Trophoblast cell (in vitro differentiated cells and primary cell): ENCODE results near the gene ELN.

Source experiments
- DNase-seq, 2 donors: peaks; one replicate each; pipeline ENCODE4 v3.0.0-alpha.2; 2016
- H2AFZ ChIP-seq: 2 replicates; pipeline ENCODE4 v1.6.1; 2013; ENCODE audit warnings: low read length, moderate library complexity, mild to moderate bottlenecking; ENCODE audit not compliant: insufficient read depth, poor library complexity
- H2AK5ac ChIP-seq: 2 replicates; pipeline ENCODE4 v1.6.1; 2013; ENCODE audit warnings: mild to moderate bottlenecking, low read length
- H2BK120ac ChIP-seq: 2 replicates; pipeline ENCODE4 v1.6.1; 2013; ENCODE audit warnings: low read length, mild to moderate bottlenecking, moderate library complexity; ENCODE audit not compliant: insufficient read depth, poor library complexity
- H2BK12ac ChIP-seq: 2 replicates; pipeline ENCODE4 v1.6.1; 2013; ENCODE audit warnings: mild to moderate bottlenecking, low read length, moderate library complexity
- H2BK5ac ChIP-seq: 2 replicates; pipeline ENCODE4 v1.6.1; 2013; ENCODE audit warnings: low read length, low read depth, moderate library complexity, mild to moderate bottlenecking; ENCODE audit not compliant: poor library complexity
- H3K14ac ChIP-seq: 2 replicates; pipeline ENCODE4 v1.6.1; 2013; ENCODE audit warnings: mild to moderate bottlenecking, low read length
- H3K18ac ChIP-seq: 2 replicates; pipeline ENCODE4 v1.6.1; 2013; ENCODE audit warnings: mild to moderate bottlenecking, low read length
- H3K23ac ChIP-seq: 2 replicates; pipeline ENCODE4 v1.6.1; 2013; ENCODE audit warnings: low read length
- H3K27ac ChIP-seq: 2 replicates; pipeline ENCODE4 v1.5.1; 2013; ENCODE audit warnings: low read depth, mild to moderate bottlenecking, inconsistent platforms, low read length, moderate library complexity
- H3K27me3 ChIP-seq: 2 replicates; pipeline ENCODE4 v1.6.1; 2013; ENCODE audit warnings: inconsistent platforms, mild to moderate bottlenecking, low read length, moderate library complexity; ENCODE audit not compliant: insufficient read depth
- H3K36me3 ChIP-seq, 2 experiments: 1 replicate in 1 of 2; 2 replicates in 1 of 2; pipeline ENCODE4 v1.6.1; 2013; ENCODE audit warnings: low read length in 2 of 2, mild to moderate bottlenecking in 2 of 2, moderate library complexity in 1 of 2; ENCODE audit not compliant: insufficient read depth in 2 of 2, control insufficient read depth in 1 of 2
- H3K4ac ChIP-seq: 2 replicates; pipeline ENCODE4 v1.6.1; 2013; ENCODE audit warnings: low read depth, mild to moderate bottlenecking, low read length, moderate library complexity
- H3K4me1 ChIP-seq, 2 experiments: 1 replicate in 1 of 2; 2 replicates in 1 of 2; pipeline ENCODE4 v1.6.1; 2013; ENCODE audit warnings: low read length in 2 of 2, mild to moderate bottlenecking in 2 of 2, moderate library complexity in 1 of 2; ENCODE audit not compliant: insufficient read depth in 2 of 2, control insufficient read depth in 1 of 2
- H3K4me2 ChIP-seq: 2 replicates; pipeline ENCODE4 v1.6.1; 2013; ENCODE audit warnings: inconsistent platforms, mild to moderate bottlenecking, low read length, moderate library complexity
- H3K4me3 ChIP-seq: 2 replicates; pipeline ENCODE4 v1.5.1; 2013; ENCODE audit warnings: mild to moderate bottlenecking, low read depth, low read length, inconsistent platforms
- H3K79me1 ChIP-seq: one replicate; pipeline ENCODE4 v1.6.1; 2013; ENCODE audit warnings: low read length
- H3K79me2 ChIP-seq: 2 replicates; pipeline ENCODE4 v1.6.1; 2013; ENCODE audit warnings: low read length, mild to moderate bottlenecking; ENCODE audit not compliant: control insufficient read depth, insufficient read depth, poor library complexity
- H3K9ac ChIP-seq: 2 replicates; pipeline ENCODE4 v1.6.1; 2013; ENCODE audit warnings: mild to moderate bottlenecking, low read length
- H3K9me3 ChIP-seq: 2 replicates; pipeline ENCODE4 v1.6.1; 2013; ENCODE audit warnings: low read depth, mild to moderate bottlenecking, control low read depth, inconsistent platforms, low read length; ENCODE audit not compliant: insufficient read depth
- H4K12ac ChIP-seq: 2 replicates; pipeline ENCODE4 v1.6.1; 2013; ENCODE audit warnings: low read depth, mild to moderate bottlenecking, low read length, moderate library complexity
- H4K8ac ChIP-seq: 2 replicates; pipeline ENCODE4 v1.6.1; 2013; ENCODE audit warnings: low read depth, mild to moderate bottlenecking, low read length, moderate library complexity
- H4K91ac ChIP-seq: one replicate; pipeline ENCODE4 v1.6.1; 2013; ENCODE audit warnings: low read depth, mild to moderate bottlenecking, low read length, moderate library complexity
- WGBS: extraction: QIAGEN DNeasy Blood & Tissue Kit; methylation state at CpG from one replicate; pipeline ENCODE4 v1.1.7; 2013; ENCODE audit warnings: missing lambda C conversion rate; ENCODE audit not compliant: insufficient read length, insufficient coverage; ENCODE audit errors: extremely low coverage; 5-methylcytosine and 5-hydroxymethylcytosine counted together

The ELN gene

GRCh38 chr7:74061840-74062539 is 34.0 kb downstream of the ELN start:
- no peaks in the 10 kb centered on the region for H3K79me2 ChIP-seq
- no peak overlapping the region for H3K18ac ChIP-seq
- H3K4ac ChIP-seq = no peak overlapping the region
- H2BK120ac ChIP-seq = no peak overlapping the region
- H2AK5ac ChIP-seq = no peak overlapping the region
- no peak overlapping the region for H4K12ac ChIP-seq
- no CpG with 5 or more reads among the region's 20 CpGs for WGBS
- no peak overlapping the region for H3K9ac ChIP-seq
- H3K27ac ChIP-seq = no peak overlapping the region
- no peak overlapping the region for H4K91ac ChIP-seq
- no peak overlapping the region for H2AFZ ChIP-seq
- no peak overlapping the region for H2BK12ac ChIP-seq
- H3K4me1 ChIP-seq = no peaks in the 10 kb centered on the region
- H3K36me3 ChIP-seq = no peaks in the 10 kb centered on the region
- peaks cover 9% of the 10 kb centered on the region for H3K9me3 ChIP-seq
- no peak overlapping the region for H4K8ac ChIP-seq
- H3K4me2 ChIP-seq = no peak overlapping the region
- peak; percentile 88 to 93 for DNase-seq
- no peaks in the 10 kb centered on the region for H3K27me3 ChIP-seq
- H3K4me3 ChIP-seq = no peak overlapping the region
- H3K14ac ChIP-seq = no peak overlapping the region
- H3K79me1 ChIP-seq = no peaks in the 10 kb centered on the region
- H3K23ac ChIP-seq = no peak overlapping the region
- no peak overlapping the region for H2BK5ac ChIP-seq

- Histone ChIP-seq H3K4ac (no peak overlapping the region), H3K18ac (no peak overlapping the region), H3K9ac (no peak overlapping the region), H3K79me1 (no peaks in the 10 kb centered on the region), H4K8ac (no peak overlapping the region), H4K12ac (no peak overlapping the region), H3K27ac (no peak overlapping the region), H3K4me3 (no peak overlapping the region), H3K27me3 (no peaks in the 10 kb centered on the region), H3K9me3 (peaks cover 9% of the 10 kb centered on the region), H4K91ac (no peak overlapping the region), H3K23ac (no peak overlapping the region), H3K14ac (no peak overlapping the region), H2AK5ac (no peak overlapping the region), H2AFZ (no peak overlapping the region), H3K36me3 (no peaks in the 10 kb centered on the region), H3K79me2 (no peaks in the 10 kb centered on the region), H2BK5ac (no peak overlapping the region), H2BK12ac (no peak overlapping the region), H3K4me1 (no peaks in the 10 kb centered on the region), H2BK120ac (no peak overlapping the region), H3K4me2 (no peak overlapping the region)
- no CpG with 5 or more reads among the region's 14 CpGs for WGBS
- no peak for DNase-seq
Observed at GRCh38 chr7:74063223-74063641, 35.3 kb downstream of the ELN start.

GRCh38 chr7:74063646-74064045 is 35.7 kb downstream of the ELN start:
- no peak overlapping the region for H4K8ac ChIP-seq
- no peak overlapping the region for H3K14ac ChIP-seq
- H3K4me1 ChIP-seq = no peaks in the 10 kb centered on the region
- H3K23ac ChIP-seq = no peak overlapping the region
- H2BK12ac ChIP-seq = no peak overlapping the region
- peaks cover 9% of the 10 kb centered on the region for H3K9me3 ChIP-seq
- no peak overlapping the region for H4K91ac ChIP-seq
- H3K9ac ChIP-seq = no peak overlapping the region
- no peak overlapping the region for H2BK5ac ChIP-seq
- H3K79me2 ChIP-seq = no peaks in the 10 kb centered on the region
- no peak overlapping the region for H3K27ac ChIP-seq
- H3K36me3 ChIP-seq = no peaks in the 10 kb centered on the region
- no peak overlapping the region for H2AFZ ChIP-seq
- WGBS = no CpG with 5 or more reads among the region's 12 CpGs
- no peak overlapping the region for H3K4ac ChIP-seq
- H4K12ac ChIP-seq = no peak overlapping the region
- H3K79me1 ChIP-seq = no peaks in the 10 kb centered on the region
- H2AK5ac ChIP-seq = no peak overlapping the region
- H2BK120ac ChIP-seq = no peak overlapping the region
- no peak for DNase-seq
- no peak overlapping the region for H3K18ac ChIP-seq
- no peaks in the 10 kb centered on the region for H3K27me3 ChIP-seq
- no peak overlapping the region for H3K4me3 ChIP-seq
- H3K4me2 ChIP-seq = no peak overlapping the region

GRCh38 chr7:74064696-74065095 is 36.7 kb downstream of the ELN start:
- H4K91ac ChIP-seq = no peak overlapping the region
- DNase-seq = no peak
- no peak overlapping the region for H3K14ac ChIP-seq
- no peak overlapping the region for H3K4me3 ChIP-seq
- H3K36me3 ChIP-seq = no peaks in the 10 kb centered on the region
- no peaks in the 10 kb centered on the region for H3K79me2 ChIP-seq
- no CpG with 5 or more reads among the region's 4 CpGs for WGBS
- H2BK12ac ChIP-seq = no peak overlapping the region
- no peak overlapping the region for H2BK5ac ChIP-seq
- no peaks in the 10 kb centered on the region for H3K79me1 ChIP-seq
- H2BK120ac ChIP-seq = no peak overlapping the region
- H2AK5ac ChIP-seq = no peak overlapping the region
- no peak overlapping the region for H2AFZ ChIP-seq
- H3K9me3 ChIP-seq = peaks cover 13% of the 10 kb centered on the region
- no peak overlapping the region for H3K18ac ChIP-seq
- H3K9ac ChIP-seq = no peak overlapping the region
- H3K4ac ChIP-seq = no peak overlapping the region
- H3K23ac ChIP-seq = no peak overlapping the region
- H4K12ac ChIP-seq = no peak overlapping the region
- no peak overlapping the region for H3K4me2 ChIP-seq
- no peak overlapping the region for H3K27ac ChIP-seq
- H3K27me3 ChIP-seq = no peaks in the 10 kb centered on the region
- H4K8ac ChIP-seq = no peak overlapping the region
- H3K4me1 ChIP-seq = no peaks in the 10 kb centered on the region
